HL-60 (cell line): ENCODE data around the gene ST6GALNAC2.

Experiments
- DNase-seq, 2 experiments: peaks; one replicate each; pipeline ENCODE4 v3.0.0-alpha.2; 2010 to 2020; ENCODE audit warnings: low read depth in 1 of 2, low spot score in 1 of 2
- H3K27ac ChIP-seq: fragments of 250-450 bp; sonication (Bioruptor Pico); replicated peaks from 2 replicates; pipeline ENCODE4 v1.5.1; 2020; ENCODE audit warnings: mild to moderate bottlenecking, moderate library complexity
- H3K27me3 ChIP-seq: fragments of 250-450 bp; sonication (Bioruptor Pico); 2 replicates; pipeline ENCODE4 v1.5.1; 2021; ENCODE audit warnings: mild to moderate bottlenecking, moderate library complexity; ENCODE audit not compliant: insufficient read depth, poor library complexity, severe bottlenecking
- H3K4me3 ChIP-seq: replicated peaks from 2 replicates; pipeline ENCODE4 v1.5.1; 2011; ENCODE audit warnings: mild to moderate bottlenecking, control low read depth, low read length; ENCODE audit not compliant: insufficient read depth
- CTCF ChIP-seq: IDR thresholded peaks from one replicate; pipeline ENCODE4 v1.5.1; 2011; ENCODE audit warnings: low read length, control low read depth, inconsistent platforms; ENCODE audit not compliant: insufficient read depth
- GABPA ChIP-seq: IDR thresholded peaks from 2 replicates; pipeline ENCODE4 v1.6.1; 2012; ENCODE audit warnings: low read depth
- POLR2AphosphoS5 ChIP-seq: IDR thresholded peaks from 2 replicates; pipeline ENCODE4 v1.6.1; 2012; ENCODE audit warnings: low read depth
- REST ChIP-seq: IDR thresholded peaks from 2 replicates; pipeline ENCODE4 v1.6.1; 2012; ENCODE audit warnings: low read depth; ENCODE audit not compliant: insufficient replicate concordance
- SPI1 ChIP-seq: IDR thresholded peaks from 2 replicates; pipeline ENCODE4 v1.6.1; 2012; ENCODE audit warnings: low read depth, mild to moderate bottlenecking, borderline replicate concordance

Gene ST6GALNAC2

GRCh38 chr17:76582660-76583059 is 3.0 kb downstream of the ST6GALNAC2 start:
- peaks cover 13% of the 10 kb centered on the region for H3K27me3 ChIP-seq
- DNase-seq = no peak
- H3K27ac ChIP-seq = no peak overlapping the region
- TF ChIP-seq POLR2AphosphoS5 (no peak), SPI1 (no peak), CTCF (no peak), GABPA (no peak), REST (no peak)
- no peak overlapping the region for H3K4me3 ChIP-seq

GRCh38 chr17:76581515-76581914 is 4.1 kb downstream of the ST6GALNAC2 start:
- no peak overlapping the region for H3K27ac ChIP-seq

GRCh38 chr17:76579281-76579680 is 6.4 kb downstream of the ST6GALNAC2 start:
- no peaks in the 10 kb centered on the region for H3K27me3 ChIP-seq
- TF ChIP-seq SPI1 (no peak), REST (no peak), CTCF (no peak), POLR2AphosphoS5 (no peak), GABPA (no peak)
- peak in 1 of 2 experiments; percentile 58 for DNase-seq
- no peak overlapping the region for H3K27ac ChIP-seq
- no peak overlapping the region for H3K4me3 ChIP-seq

More at GRCh38 chr17:76581515-76581914, 4.1 kb downstream of the ST6GALNAC2 start:
- Histone ChIP-seq H3K4me3 (no peak overlapping the region), H3K27me3 (peaks cover 5% of the 10 kb centered on the region)
- DNase-seq = no peak
- TF ChIP-seq POLR2AphosphoS5 = no peak
- TF ChIP-seq SPI1 = no peak
- TF ChIP-seq CTCF = no peak
- no peak for TF ChIP-seq REST
- TF ChIP-seq GABPA = no peak
